Ascending aorta (tissue), 2 donors: ENCODE measurements around the gene EPB41L2. TPM values are rescaled to one million over a fixed set of nuclear protein-coding genes. Genes with fewer than 3 reads are reported as not detected.
"Not testable (repeated sequence)": the region's sequence is repeated elsewhere in the genome, so short reads cannot be mapped to it uniquely, and the experiment has no call there.

Source experiments
- DNase-seq, 2 donors: peaks; one replicate each; pipeline ENCODE4 v3.0.0-alpha.2; 2019; ENCODE audit warnings: low spot score in 2 of 2
- H3K27ac ChIP-seq, 2 donors: fragments of 200-600 bp; sonication (generic); one replicate each; pipeline ENCODE4 v1.5.1; 2016 to 2017; ENCODE audit warnings: mild to moderate bottlenecking in 1 of 2
- H3K27me3 ChIP-seq: fragments of 200-600 bp; sonication (generic); one replicate; pipeline ENCODE4 v1.5.1; 2017
- H3K36me3 ChIP-seq, 2 donors: fragments of 200-600 bp; sonication (generic); one replicate each; pipeline ENCODE4 v1.5.1; 2016
- H3K4me1 ChIP-seq, 2 donors: fragments of 200-600 bp; sonication (generic); one replicate each; pipeline ENCODE4 v1.5.1; 2016 to 2017; ENCODE audit warnings: mild to moderate bottlenecking in 1 of 2
- H3K4me3 ChIP-seq, 2 donors: fragments of 200-600 bp; sonication (generic); one replicate each; pipeline ENCODE4 v1.5.1; 2016 to 2017; ENCODE audit warnings: mild to moderate bottlenecking in 1 of 2
- H3K9me3 ChIP-seq, 2 donors: fragments of 200-600 bp; sonication (generic); one replicate each; pipeline ENCODE4 v1.5.1; 2016
- intact Hi-C: fragments of 100-400 bp; cut with DNase I; formaldehyde crosslinking; loops from one replicate; pipeline ENCODE4 v1.15.1; 2023
- total RNA-seq: library from RNA; depleted of rRNA; stranded (reverse); fragments of >200 nt; gene quantifications from one replicate; pipeline ENCODE4 v1.1.0, GENCODE V29; 2016
- TF ChIP-seq, protein P1 (sequence below), 3 experiments: fragments of 200-600 bp in 2 of 3; fragments of 450-650 bp in 1 of 3; sonication (generic) in 2 of 3; IDR thresholded peaks; one replicate each; pipeline ENCODE4 v1.5.1; 2016 to 2019; ENCODE audit warnings: antibody characterized with exemption in 3 of 3, mild to moderate bottlenecking in 1 of 3, moderate library complexity in 1 of 3

The EPB41L2 gene
- total RNA-seq, 1 donor from 2014 or later: 163 TPM

DNA sequence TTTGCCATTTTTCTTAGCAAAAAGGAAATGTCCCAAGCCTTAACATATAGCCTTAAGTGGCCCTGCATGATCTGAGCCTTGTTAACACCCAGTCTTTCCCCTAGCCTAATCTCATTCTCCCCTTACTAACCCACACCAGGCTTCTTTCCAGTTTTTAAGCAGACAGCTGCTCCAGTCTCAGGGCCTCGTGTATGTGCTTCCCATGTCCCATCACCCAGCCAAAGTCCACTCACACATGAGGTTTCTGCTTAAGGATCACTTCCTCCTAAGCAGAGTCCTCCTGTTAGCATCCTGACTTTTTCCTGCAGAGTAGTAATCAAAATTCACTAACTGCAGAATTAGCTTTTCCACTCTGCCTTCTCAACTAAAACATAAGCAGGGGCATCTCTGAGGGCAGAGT lies 139.7 kb downstream of the EPB41L2 start:
- H3K4me1 ChIP-seq: peaks cover 0 to 1% of the 10 kb centered on the region in 2 donors
- H3K36me3 ChIP-seq: no peaks in the 10 kb centered on the region
- intact Hi-C loops: no loop called here
- H3K27me3 ChIP-seq: no peaks in the 10 kb centered on the region
- H3K4me3 ChIP-seq: no peak overlapping the region
- no peak overlapping the region for H3K27ac ChIP-seq
- TF ChIP-seq, protein P1, sequence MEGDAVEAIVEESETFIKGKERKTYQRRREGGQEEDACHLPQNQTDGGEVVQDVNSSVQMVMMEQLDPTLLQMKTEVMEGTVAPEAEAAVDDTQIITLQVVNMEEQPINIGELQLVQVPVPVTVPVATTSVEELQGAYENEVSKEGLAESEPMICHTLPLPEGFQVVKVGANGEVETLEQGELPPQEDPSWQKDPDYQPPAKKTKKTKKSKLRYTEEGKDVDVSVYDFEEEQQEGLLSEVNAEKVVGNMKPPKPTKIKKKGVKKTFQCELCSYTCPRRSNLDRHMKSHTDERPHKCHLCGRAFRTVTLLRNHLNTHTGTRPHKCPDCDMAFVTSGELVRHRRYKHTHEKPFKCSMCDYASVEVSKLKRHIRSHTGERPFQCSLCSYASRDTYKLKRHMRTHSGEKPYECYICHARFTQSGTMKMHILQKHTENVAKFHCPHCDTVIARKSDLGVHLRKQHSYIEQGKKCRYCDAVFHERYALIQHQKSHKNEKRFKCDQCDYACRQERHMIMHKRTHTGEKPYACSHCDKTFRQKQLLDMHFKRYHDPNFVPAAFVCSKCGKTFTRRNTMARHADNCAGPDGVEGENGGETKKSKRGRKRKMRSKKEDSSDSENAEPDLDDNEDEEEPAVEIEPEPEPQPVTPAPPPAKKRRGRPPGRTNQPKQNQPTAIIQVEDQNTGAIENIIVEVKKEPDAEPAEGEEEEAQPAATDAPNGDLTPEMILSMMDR (IDR thresholded peaks at IDR 0.05): no peak
- DNase-seq: no peak
- H3K9me3 ChIP-seq: no peaks in the 10 kb centered on the region

DNA sequence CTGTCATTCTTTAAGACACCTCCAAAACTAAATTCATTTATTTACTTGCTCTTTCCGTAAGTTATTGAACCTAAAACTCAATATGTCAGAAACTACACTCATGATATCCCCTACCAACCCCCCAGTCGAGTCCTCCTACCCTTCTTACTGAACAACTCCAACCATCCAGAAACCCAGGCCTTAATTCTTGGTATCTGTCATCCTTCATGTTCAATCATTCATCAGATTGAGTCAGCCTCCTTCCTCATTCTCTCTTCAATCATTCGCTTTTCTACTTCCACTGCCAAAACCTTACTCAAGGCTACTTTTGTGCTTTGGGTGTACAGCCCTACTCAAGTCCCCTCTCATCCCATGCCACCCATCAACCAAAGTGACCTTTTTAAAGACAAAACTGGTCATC lies 140.1 kb downstream of the EPB41L2 start:
- Histone ChIP-seq H3K27ac (no peak overlapping the region), H3K4me3 (no peak overlapping the region), H3K4me1 (no peaks in the 10 kb centered on the region), H3K9me3 (no peaks in the 10 kb centered on the region), H3K27me3 (no peaks in the 10 kb centered on the region), H3K36me3 (no peaks in the 10 kb centered on the region)
- DNase-seq: no peak
- intact Hi-C loops: no loop called here
- TF ChIP-seq, protein P1 (IDR thresholded peaks at IDR 0.05): no peak

GRCh38 chr6:130920969-130921368 lies 142.1 kb downstream of the EPB41L2 start:
- H3K27me3 ChIP-seq: no peaks in the 10 kb centered on the region
- TF ChIP-seq, protein P1 (IDR thresholded peaks at IDR 0.05): no peak
- no peak overlapping the region for H3K27ac ChIP-seq
- no peaks in the 10 kb centered on the region for H3K36me3 ChIP-seq
- no peaks in the 10 kb centered on the region for H3K9me3 ChIP-seq
- intact Hi-C loops: no loop called here
- H3K4me3 ChIP-seq: no peak overlapping the region
- no peak for DNase-seq
- H3K4me1 ChIP-seq: no peaks in the 10 kb centered on the region

GRCh38 chr6:130918171-130918570 lies 144.9 kb downstream of the EPB41L2 start:
- TF ChIP-seq, protein P1 (IDR thresholded peaks at IDR 0.05): no peak

DNA sequence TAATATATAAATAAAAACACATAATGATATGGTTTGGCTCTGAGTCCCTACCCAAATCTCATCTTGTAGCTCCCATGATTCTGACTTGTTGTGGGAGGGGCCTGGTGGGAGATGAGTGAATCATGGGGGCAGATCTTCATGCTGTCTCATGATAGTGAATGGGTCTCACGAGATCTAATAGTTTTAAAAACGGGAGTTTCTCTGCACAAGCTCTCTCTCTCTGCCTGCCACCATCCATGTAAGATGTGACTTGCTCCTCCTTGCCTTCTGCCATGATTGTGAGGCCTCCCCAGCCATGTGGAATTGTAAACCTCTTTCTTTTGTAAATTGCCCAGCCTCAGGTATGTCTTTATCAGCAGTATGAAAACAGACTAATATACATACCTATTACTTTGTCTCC lies 147.4 kb downstream of the EPB41L2 start:
- H3K9me3 ChIP-seq, DNase-seq, H3K36me3 ChIP-seq, intact Hi-C loops, H3K27ac ChIP-seq, H3K4me3 ChIP-seq, H3K27me3 ChIP-seq, H3K4me1 ChIP-seq: not testable (repeated sequence)

More at GRCh38 chr6:130918171-130918570, 144.9 kb downstream of the EPB41L2 start:
- DNase-seq: no peak
- Histone ChIP-seq H3K4me1 (no peaks in the 10 kb centered on the region), H3K27ac (no peak overlapping the region), H3K36me3 (no peaks in the 10 kb centered on the region), H3K27me3 (no peaks in the 10 kb centered on the region), H3K4me3 (no peak overlapping the region), H3K9me3 (no peaks in the 10 kb centered on the region)
- intact Hi-C loops: no loop called here

- no peak overlapping the region for H3K4me3 ChIP-seq
- H3K27ac ChIP-seq: no peak overlapping the region
- intact Hi-C loops: no loop called here
- H3K9me3 ChIP-seq: peaks cover 0 to 5% of the 10 kb centered on the region in 2 donors
- no peaks in the 10 kb centered on the region for H3K36me3 ChIP-seq
- H3K27me3 ChIP-seq: no peaks in the 10 kb centered on the region
- DNase-seq: no peak
- TF ChIP-seq, protein P1 (IDR thresholded peaks at IDR 0.05): no peak
- H3K4me1 ChIP-seq: no peaks in the 10 kb centered on the region
These were observed 149.9 kb downstream of the EPB41L2 start for GRCh38 chr6:130913120-130913519.
